SK-N-SH (cell line): Measurements from ENCODE around the gene IFT122. TPM values are rescaled to one million over a fixed set of nuclear protein-coding genes. Genes with fewer than 3 reads are reported as not detected.

ENCODE experiments used
- CTCF ChIA-PET: fragments of 300-600, 350-600 bp; formaldehyde crosslinking; extraction: SDS; loops from one replicate; lab custom pipeline; 2021; lab: Yijun Ruan, JAX
- POLR2A ChIA-PET: fragments of 350-600 bp; sonication (Branson Sonifier 250); formaldehyde crosslinking; extraction: SDS; loops from one replicate; lab custom pipeline; 2020; ENCODE audit warnings: antibody characterized with exemption, inconsistent platforms; lab: Yijun Ruan, JAX
- DNase-seq: peaks from one replicate; pipeline ENCODE4 v3.0.0; 2012
- H2AFZ ChIP-seq: fragments of 200-600 bp; sonication (generic); 2 replicates; pipeline ENCODE4 v1.8.1; 2016; ENCODE audit warnings: antibody characterized with exemption, mild to moderate bottlenecking, low read depth
- H3F3A ChIP-seq: fragments of 200-600 bp; sonication (generic); replicated peaks from 2 replicates; pipeline ENCODE3; 2016; ENCODE audit warnings: antibody characterized with exemption, mild to moderate bottlenecking; ENCODE audit not compliant: insufficient read depth
- H3K27ac ChIP-seq, 2 experiments: fragments of 200-500 bp in 1 of 2; fragments of 200-600 bp in 1 of 2; sonication (Bioruptor generic) in 1 of 2; sonication (generic), shearing (Covaris generic) in 1 of 2; 2 replicates each; pipeline versions ENCODE4 v1.5.1 to v1.6.1; 2014 to 2016; ENCODE audit warnings: low read depth in 2 of 2, inconsistent platforms in 1 of 2, low read length in 1 of 2, mild to moderate bottlenecking in 1 of 2, mixed read lengths in 1 of 2
- H3K27me3 ChIP-seq: fragments of 200-600 bp; sonication (generic), shearing (Covaris generic); 2 replicates; pipeline ENCODE4 v1.6.1; 2016; ENCODE audit warnings: mixed run types; ENCODE audit not compliant: insufficient read depth
- H3K36me3 ChIP-seq, 2 experiments: fragments of 200-500 bp in 1 of 2; fragments of 200-600 bp in 1 of 2; sonication (Bioruptor generic) in 1 of 2; sonication (generic) in 1 of 2; replicated peaks in 1 of 2; 2 replicates each; pipeline versions ENCODE3 to v1.5.1; 2014 to 2016; ENCODE audit warnings: low read length in 1 of 2, mild to moderate bottlenecking in 1 of 2; ENCODE audit not compliant: insufficient read depth in 2 of 2, control insufficient read depth in 1 of 2
- H3K4me1 ChIP-seq, 2 experiments: fragments of 200-500 bp in 1 of 2; fragments of 200-600 bp in 1 of 2; sonication (Bioruptor generic) in 1 of 2; sonication (generic), shearing (Covaris generic) in 1 of 2; 2 replicates each; pipeline versions ENCODE4 v1.5.1 to v1.6.1; 2014 to 2016; ENCODE audit warnings: low read depth in 1 of 2, low read length in 1 of 2, mixed run types in 1 of 2; ENCODE audit not compliant: insufficient read depth in 2 of 2, control insufficient read depth in 1 of 2
- H3K4me2 ChIP-seq: fragments of 200-600 bp; sonication (generic), shearing (Covaris generic); 2 replicates; pipeline ENCODE4 v1.6.1; 2017; ENCODE audit warnings: mixed run types
- H3K4me3 ChIP-seq, 2 experiments: fragments of 200-500 bp in 1 of 2; fragments of 200-600 bp in 1 of 2; sonication (Bioruptor generic) in 1 of 2; sonication (generic), shearing (Covaris generic) in 1 of 2; 2 replicates each; pipeline versions ENCODE4 v1.5.1 to v1.8.1; 2014 to 2016; ENCODE audit warnings: low read depth in 2 of 2, inconsistent platforms in 1 of 2, low read length in 1 of 2, mild to moderate bottlenecking in 1 of 2, mixed read lengths in 1 of 2, moderate library complexity in 1 of 2
- H3K79me2 ChIP-seq: fragments of 200-600 bp; sonication (generic); 2 replicates; pipeline ENCODE4 v1.8.1; 2017; ENCODE audit warnings: mild to moderate bottlenecking; ENCODE audit not compliant: insufficient read depth
- H3K9ac ChIP-seq: fragments of 200-600 bp; sonication (generic); 2 replicates; pipeline ENCODE4 v1.6.1; 2017; ENCODE audit warnings: mixed run types
- H3K9me2 ChIP-seq: fragments of 200-600 bp; sonication (generic); 2 replicates; pipeline ENCODE4 v1.6.1; 2017; ENCODE audit warnings: mixed run types
- H3K9me3 ChIP-seq: fragments of 200-600 bp; sonication (generic); 2 replicates; pipeline ENCODE4 v1.6.1; 2017; ENCODE audit warnings: mixed run types, mild to moderate bottlenecking, moderate library complexity
- H4K20me1 ChIP-seq: fragments of 200-600 bp; sonication (generic); 2 replicates; pipeline ENCODE4 v1.6.1; 2017; ENCODE audit warnings: mild to moderate bottlenecking, mixed run types; ENCODE audit not compliant: insufficient read depth
- ELF1 ChIP-seq: IDR thresholded peaks from 2 replicates; pipeline ENCODE4 v1.4.0; 2012
- FOSL2 ChIP-seq: IDR thresholded peaks from 2 replicates; pipeline ENCODE4 v1.4.0; 2012; ENCODE audit warnings: low read depth, mild to moderate bottlenecking, moderate library complexity, borderline replicate concordance
- FOXM1 ChIP-seq: IDR thresholded peaks from 2 replicates; pipeline ENCODE4 v1.4.0; 2012; ENCODE audit warnings: low read depth, mild to moderate bottlenecking
- GABPA ChIP-seq: IDR thresholded peaks from 2 replicates; pipeline ENCODE4 v1.4.0; 2012; ENCODE audit warnings: low read depth, mild to moderate bottlenecking
- MXI1 ChIP-seq: IDR thresholded peaks from 2 replicates; pipeline ENCODE4 v1.6.1; 2012; ENCODE audit warnings: mild to moderate bottlenecking, low read depth, low read length, improper control_type of control experiment
- NFIC ChIP-seq: IDR thresholded peaks from 2 replicates; pipeline ENCODE4 v1.4.0; 2012; ENCODE audit warnings: borderline replicate concordance
- NRF1 ChIP-seq: IDR thresholded peaks from 2 replicates; pipeline ENCODE4 v1.6.1; 2012; ENCODE audit warnings: low read depth, mild to moderate bottlenecking, low read length
- RCOR1 ChIP-seq: fragments of 150-350 bp; IDR thresholded peaks from 2 replicates; pipeline ENCODE4 v1.6.1; 2017; ENCODE audit warnings: antibody characterized with exemption, low read length
- SIN3A ChIP-seq: IDR thresholded peaks from 2 replicates; pipeline ENCODE4 v1.6.1; 2012; ENCODE audit warnings: low read depth, mild to moderate bottlenecking, low read length, moderate library complexity, borderline replicate concordance
- TCF12 ChIP-seq: IDR thresholded peaks from 2 replicates; pipeline ENCODE4 v1.4.0; 2012
- TEAD4 ChIP-seq: IDR thresholded peaks from 2 replicates; pipeline ENCODE4 v1.4.0; 2012; ENCODE audit warnings: mild to moderate bottlenecking, borderline replicate concordance; ENCODE audit not compliant: insufficient read depth
- WGBS: methylation state at CpG from one replicate; pipeline ENCODE4 v1.1.6; 2017; ENCODE audit warnings: low lambda C conversion rate; 5-methylcytosine and 5-hydroxymethylcytosine counted together
- polyA plus RNA-seq, 3 experiments: library from polyadenylated mRNA; depleted of rRNA; stranded (reverse); fragments of >200 nt; gene quantifications; 2 replicates each; pipeline ENCODE4 v1.2.3, GENCODE V29; 2012
- TF ChIP-seq, protein P1 (sequence below): IDR thresholded peaks from 2 replicates; pipeline ENCODE4 v1.4.0; 2012; ENCODE audit warnings: low read depth, borderline replicate concordance
- TF ChIP-seq, protein P2 (sequence below): fragments of 200-600 bp; sonication (generic); IDR thresholded peaks from 2 replicates; pipeline ENCODE4 v1.6.1; 2017; ENCODE audit warnings: antibody characterized with exemption, mild to moderate bottlenecking, moderate library complexity
- TF ChIP-seq, protein P3 (sequence below): IDR thresholded peaks from 2 replicates; pipeline ENCODE4 v1.4.0; 2012; ENCODE audit warnings: low read depth, borderline replicate concordance
- TF ChIP-seq, protein P4 (sequence below): IDR thresholded peaks from 2 replicates; pipeline ENCODE4; 2012

Gene IFT122
- polyA plus RNA-seq, 1 of the 3 experiments (the other 2 are of a cell fraction) = 20.1 TPM

DNA sequence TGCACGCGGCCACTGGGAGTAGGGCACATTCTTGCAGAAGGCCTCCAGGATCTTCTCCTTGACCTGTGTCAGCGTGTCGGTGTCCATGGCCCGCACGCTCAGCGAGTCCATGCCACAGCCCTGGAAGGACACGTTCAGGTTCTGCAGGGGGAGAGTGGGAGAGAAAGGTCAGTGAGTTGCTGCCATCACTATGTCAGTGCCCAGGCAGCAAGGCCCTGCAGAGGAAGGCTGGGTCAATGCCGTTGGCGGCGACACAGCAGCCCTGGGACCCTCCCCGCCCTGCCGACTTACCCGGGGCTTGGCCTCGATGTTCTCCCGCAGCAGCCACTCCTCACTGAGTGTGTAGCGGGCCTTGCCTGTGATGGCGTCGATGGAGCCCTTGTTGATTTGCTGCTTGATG is 122.8 kb downstream of the IFT122 start:
- no peak overlapping the region for H3K4me2 ChIP-seq
- H3K27me3 ChIP-seq = no peaks in the 10 kb centered on the region
- H3K9me3 ChIP-seq = no peaks in the 10 kb centered on the region
- H3K4me3 ChIP-seq = no peak overlapping the region
- H3F3A ChIP-seq = peaks cover 8% of the 10 kb centered on the region
- no peaks in the 10 kb centered on the region for H4K20me1 ChIP-seq
- no peak for TF ChIP-seq GABPA
- TF ChIP-seq NFIC = no peak
- TF ChIP-seq FOSL2 = no peak
- TF ChIP-seq RCOR1 = no peak
- TF ChIP-seq, protein P1, sequence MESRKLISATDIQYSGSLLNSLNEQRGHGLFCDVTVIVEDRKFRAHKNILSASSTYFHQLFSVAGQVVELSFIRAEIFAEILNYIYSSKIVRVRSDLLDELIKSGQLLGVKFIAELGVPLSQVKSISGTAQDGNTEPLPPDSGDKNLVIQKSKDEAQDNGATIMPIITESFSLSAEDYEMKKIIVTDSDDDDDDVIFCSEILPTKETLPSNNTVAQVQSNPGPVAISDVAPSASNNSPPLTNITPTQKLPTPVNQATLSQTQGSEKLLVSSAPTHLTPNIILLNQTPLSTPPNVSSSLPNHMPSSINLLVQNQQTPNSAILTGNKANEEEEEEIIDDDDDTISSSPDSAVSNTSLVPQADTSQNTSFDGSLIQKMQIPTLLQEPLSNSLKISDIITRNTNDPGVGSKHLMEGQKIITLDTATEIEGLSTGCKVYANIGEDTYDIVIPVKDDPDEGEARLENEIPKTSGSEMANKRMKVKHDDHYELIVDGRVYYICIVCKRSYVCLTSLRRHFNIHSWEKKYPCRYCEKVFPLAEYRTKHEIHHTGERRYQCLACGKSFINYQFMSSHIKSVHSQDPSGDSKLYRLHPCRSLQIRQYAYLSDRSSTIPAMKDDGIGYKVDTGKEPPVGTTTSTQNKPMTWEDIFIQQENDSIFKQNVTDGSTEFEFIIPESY = no peak
- TF ChIP-seq ELF1 = no peak
- TF ChIP-seq, protein P2, sequence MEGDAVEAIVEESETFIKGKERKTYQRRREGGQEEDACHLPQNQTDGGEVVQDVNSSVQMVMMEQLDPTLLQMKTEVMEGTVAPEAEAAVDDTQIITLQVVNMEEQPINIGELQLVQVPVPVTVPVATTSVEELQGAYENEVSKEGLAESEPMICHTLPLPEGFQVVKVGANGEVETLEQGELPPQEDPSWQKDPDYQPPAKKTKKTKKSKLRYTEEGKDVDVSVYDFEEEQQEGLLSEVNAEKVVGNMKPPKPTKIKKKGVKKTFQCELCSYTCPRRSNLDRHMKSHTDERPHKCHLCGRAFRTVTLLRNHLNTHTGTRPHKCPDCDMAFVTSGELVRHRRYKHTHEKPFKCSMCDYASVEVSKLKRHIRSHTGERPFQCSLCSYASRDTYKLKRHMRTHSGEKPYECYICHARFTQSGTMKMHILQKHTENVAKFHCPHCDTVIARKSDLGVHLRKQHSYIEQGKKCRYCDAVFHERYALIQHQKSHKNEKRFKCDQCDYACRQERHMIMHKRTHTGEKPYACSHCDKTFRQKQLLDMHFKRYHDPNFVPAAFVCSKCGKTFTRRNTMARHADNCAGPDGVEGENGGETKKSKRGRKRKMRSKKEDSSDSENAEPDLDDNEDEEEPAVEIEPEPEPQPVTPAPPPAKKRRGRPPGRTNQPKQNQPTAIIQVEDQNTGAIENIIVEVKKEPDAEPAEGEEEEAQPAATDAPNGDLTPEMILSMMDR = no peak
- TF ChIP-seq TEAD4 = no peak
- TF ChIP-seq NRF1 = no peak
- no peak for TF ChIP-seq FOXM1
- no peak for TF ChIP-seq TCF12
- TF ChIP-seq SIN3A = no peak
- TF ChIP-seq, protein P3, sequence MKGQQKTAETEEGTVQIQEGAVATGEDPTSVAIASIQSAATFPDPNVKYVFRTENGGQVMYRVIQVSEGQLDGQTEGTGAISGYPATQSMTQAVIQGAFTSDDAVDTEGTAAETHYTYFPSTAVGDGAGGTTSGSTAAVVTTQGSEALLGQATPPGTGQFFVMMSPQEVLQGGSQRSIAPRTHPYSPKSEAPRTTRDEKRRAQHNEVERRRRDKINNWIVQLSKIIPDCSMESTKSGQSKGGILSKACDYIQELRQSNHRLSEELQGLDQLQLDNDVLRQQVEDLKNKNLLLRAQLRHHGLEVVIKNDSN = no peak
- TF ChIP-seq, protein P4, sequence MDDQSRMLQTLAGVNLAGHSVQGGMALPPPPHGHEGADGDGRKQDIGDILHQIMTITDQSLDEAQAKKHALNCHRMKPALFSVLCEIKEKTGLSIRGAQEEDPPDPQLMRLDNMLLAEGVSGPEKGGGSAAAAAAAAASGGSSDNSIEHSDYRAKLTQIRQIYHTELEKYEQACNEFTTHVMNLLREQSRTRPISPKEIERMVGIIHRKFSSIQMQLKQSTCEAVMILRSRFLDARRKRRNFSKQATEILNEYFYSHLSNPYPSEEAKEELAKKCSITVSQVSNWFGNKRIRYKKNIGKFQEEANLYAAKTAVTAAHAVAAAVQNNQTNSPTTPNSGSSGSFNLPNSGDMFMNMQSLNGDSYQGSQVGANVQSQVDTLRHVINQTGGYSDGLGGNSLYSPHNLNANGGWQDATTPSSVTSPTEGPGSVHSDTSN = no peak
- no peak for TF ChIP-seq MXI1
- no peak for DNase-seq
- no peaks in the 10 kb centered on the region for H3K36me3 ChIP-seq
- no peaks in the 10 kb centered on the region for H3K79me2 ChIP-seq
- H3K27ac ChIP-seq = no peak overlapping the region
- no peak overlapping the region for H3K9ac ChIP-seq
- WGBS = 95% methylated on average over 17 of the region's 19 CpGs
- H2AFZ ChIP-seq = no peak overlapping the region
- ChIA-PET POLR2A (no interaction called here), CTCF (interaction anchor here (5.4 kb wide), 1 partner anchor 72 kb away, joined by 18 read pairs; no protein-coding TSS in a partner anchor)
- no peaks in the 10 kb centered on the region for H3K9me2 ChIP-seq
- H3K4me1 ChIP-seq = peaks cover 36 to 75% of the 10 kb centered on the region in 2 experiments
